Subcutaneous adipose tissue (tissue), 4 donors: Measurements from ENCODE around the gene OOSP3. TPM values are rescaled to one million over a fixed set of nuclear protein-coding genes. Genes with fewer than 3 reads are reported as not detected.

Experiments
- total RNA-seq, 4 donors: library from RNA; depleted of rRNA; stranded (reverse); fragments of >200 nt; gene quantifications; one replicate each; pipeline ENCODE4 v1.1.0, GENCODE V29; 2016
- TF ChIP-seq, protein P1 (sequence below): fragments of 450-650 bp; IDR thresholded peaks from one replicate; pipeline ENCODE4 v1.5.1; 2016; ENCODE audit warnings: low read depth, mild to moderate bottlenecking, control low read depth, antibody characterized with exemption, moderate library complexity

Gene OOSP3
- total RNA-seq, 4 donors from 2014 or later: not detected

- TF ChIP-seq, protein P1, sequence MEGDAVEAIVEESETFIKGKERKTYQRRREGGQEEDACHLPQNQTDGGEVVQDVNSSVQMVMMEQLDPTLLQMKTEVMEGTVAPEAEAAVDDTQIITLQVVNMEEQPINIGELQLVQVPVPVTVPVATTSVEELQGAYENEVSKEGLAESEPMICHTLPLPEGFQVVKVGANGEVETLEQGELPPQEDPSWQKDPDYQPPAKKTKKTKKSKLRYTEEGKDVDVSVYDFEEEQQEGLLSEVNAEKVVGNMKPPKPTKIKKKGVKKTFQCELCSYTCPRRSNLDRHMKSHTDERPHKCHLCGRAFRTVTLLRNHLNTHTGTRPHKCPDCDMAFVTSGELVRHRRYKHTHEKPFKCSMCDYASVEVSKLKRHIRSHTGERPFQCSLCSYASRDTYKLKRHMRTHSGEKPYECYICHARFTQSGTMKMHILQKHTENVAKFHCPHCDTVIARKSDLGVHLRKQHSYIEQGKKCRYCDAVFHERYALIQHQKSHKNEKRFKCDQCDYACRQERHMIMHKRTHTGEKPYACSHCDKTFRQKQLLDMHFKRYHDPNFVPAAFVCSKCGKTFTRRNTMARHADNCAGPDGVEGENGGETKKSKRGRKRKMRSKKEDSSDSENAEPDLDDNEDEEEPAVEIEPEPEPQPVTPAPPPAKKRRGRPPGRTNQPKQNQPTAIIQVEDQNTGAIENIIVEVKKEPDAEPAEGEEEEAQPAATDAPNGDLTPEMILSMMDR: no peak
Measured at GRCh38 chr11:59877784-59878183, 798 bp upstream of the OOSP3 start.

GRCh38 chr11:59879567-59879966 lies 985 bp downstream of the OOSP3 start:
- TF ChIP-seq, protein P1: no peak

DNA sequence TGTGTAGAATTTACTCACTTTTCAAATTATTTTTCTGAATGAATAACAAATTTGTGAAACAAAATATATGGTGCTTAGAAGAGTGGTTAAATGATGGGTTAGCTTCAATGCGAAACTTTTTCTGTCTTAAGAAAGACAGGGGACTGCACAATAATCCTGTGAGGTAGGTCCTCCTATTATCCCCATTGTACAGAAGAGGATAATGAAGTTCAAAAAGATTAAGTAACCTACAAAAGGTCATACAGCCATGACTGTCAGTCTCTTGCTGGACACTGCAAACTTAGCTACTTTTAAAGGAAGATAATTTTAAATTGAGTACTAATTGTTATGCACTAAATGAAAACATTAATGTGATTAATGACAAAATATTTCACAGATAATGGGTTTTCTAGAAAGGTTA lies 5.0 kb downstream of the OOSP3 start:
- TF ChIP-seq, protein P1: no peak

DNA sequence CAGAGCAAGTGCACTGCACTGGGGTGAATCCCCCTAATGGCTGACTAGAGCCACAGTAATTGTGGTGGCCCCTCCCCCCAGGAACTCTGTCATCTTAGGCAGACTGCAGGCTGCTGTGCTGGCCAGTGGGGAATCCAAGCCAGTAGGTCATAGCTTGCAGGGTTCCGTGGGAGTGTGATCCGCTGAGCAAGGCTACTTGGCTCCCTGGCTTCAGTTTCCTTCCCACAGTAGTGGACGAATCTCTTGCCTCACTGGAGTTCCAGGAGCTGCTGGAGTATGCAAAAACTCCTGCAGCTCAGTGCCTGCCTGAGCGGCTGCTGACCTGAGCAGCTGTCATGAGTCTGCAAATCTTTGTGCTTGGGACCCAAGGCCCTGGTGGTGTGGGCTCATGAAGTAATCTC lies 13.2 kb downstream of the OOSP3 start:
- TF ChIP-seq, protein P1: no peak

DNA sequence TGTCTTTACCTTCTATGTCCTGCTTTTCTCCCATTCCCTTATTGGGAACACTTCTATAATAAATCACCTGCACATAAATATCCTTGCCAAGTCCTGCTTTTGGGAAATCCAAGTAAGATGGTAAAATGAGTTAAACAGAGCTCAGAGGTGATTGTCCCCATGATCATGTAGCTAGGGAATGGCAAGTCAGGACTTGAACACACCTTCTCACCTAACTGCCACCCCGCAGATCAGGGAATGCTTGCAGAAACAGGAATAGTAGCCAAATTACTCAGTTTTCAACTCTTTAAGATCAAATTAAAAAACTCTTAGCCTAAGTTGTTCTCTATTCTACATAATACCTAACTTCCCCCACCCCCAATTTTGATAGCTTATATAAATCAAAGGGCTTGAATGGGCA lies 16.0 kb downstream of the OOSP3 start:
- TF ChIP-seq, protein P1: no peak

- TF ChIP-seq, protein P1: no peak
Measured at GRCh38 chr11:59898046-59898445, 19.5 kb downstream of the OOSP3 start.

DNA sequence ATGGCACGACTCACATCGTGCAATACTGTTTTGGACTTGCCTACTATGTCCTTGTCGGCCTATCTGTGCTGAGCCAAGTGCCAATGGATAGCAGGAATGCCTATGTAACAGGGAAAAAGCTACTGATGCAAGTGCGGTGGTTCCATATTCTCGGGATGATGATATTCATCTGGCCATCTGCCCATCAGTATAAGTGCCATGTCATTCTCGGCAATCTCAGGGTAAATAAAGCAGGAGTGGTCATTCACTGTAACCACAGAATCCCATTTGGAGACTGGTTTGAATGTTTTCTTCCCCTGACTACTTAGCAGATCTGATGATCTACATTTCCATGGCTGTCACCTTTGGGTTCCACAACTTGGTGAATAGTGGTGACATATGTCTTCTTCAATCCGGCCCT lies 20.1 kb downstream of the OOSP3 start:
- TF ChIP-seq, protein P1: no peak
